ENCODE results near the gene FREM2.

Gene FREM2

DNA sequence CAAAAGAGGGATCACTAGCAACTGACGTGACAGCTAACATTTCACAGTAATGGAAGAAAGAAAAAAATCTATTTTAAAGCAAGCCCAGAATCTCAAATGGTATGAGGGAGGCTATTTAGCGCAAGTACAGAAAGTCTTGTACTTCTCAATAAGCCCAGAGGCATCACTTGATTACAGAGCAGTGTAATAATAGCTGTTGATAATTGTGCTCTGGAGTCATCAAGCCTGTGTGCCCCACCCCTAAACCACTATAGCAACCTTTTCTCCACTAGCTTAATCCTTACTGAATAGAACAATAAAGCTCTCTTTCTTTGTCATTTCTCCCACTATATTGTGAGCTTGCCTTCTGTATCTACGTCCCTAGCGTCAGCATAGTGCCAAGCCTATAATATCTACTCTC lies 56.6 kb downstream of the FREM2 start:
- no peak for TF ChIP-seq TAF1 (IDR thresholded peaks at IDR 0.05; ENCODE audit: borderline replicate concordance, insufficient read depth, low read length)
- no peak for TF ChIP-seq SIN3A (IDR thresholded peaks at IDR 0.05; ENCODE audit: borderline replicate concordance, insufficient read depth, low read length)
- TF ChIP-seq FOXP2 (optimal IDR thresholded peaks at IDR 0.05; ENCODE audit: borderline replicate concordance, extremely low read depth, extremely low read length, insufficient read depth) = no peak
- no peak for TF ChIP-seq POLR2AphosphoS5 (IDR thresholded peaks at IDR 0.05; ENCODE audit: low read depth, low read length)
- TF ChIP-seq REST (IDR thresholded peaks at IDR 0.05; ENCODE audit: insufficient read depth in 1 of 2, low read depth in 2 of 2, low read length in 2 of 2) = no peak

- TF ChIP-seq SIN3A (IDR thresholded peaks at IDR 0.05; ENCODE audit: borderline replicate concordance, insufficient read depth, low read length) = no peak
- no peak for TF ChIP-seq TAF1 (IDR thresholded peaks at IDR 0.05; ENCODE audit: borderline replicate concordance, insufficient read depth, low read length)
- no peak for TF ChIP-seq POLR2AphosphoS5 (IDR thresholded peaks at IDR 0.05; ENCODE audit: low read depth, low read length)
- no peak for TF ChIP-seq REST (IDR thresholded peaks at IDR 0.05; ENCODE audit: insufficient read depth in 1 of 2, low read depth in 2 of 2, low read length in 2 of 2)
- no peak for TF ChIP-seq FOXP2 (optimal IDR thresholded peaks at IDR 0.05; ENCODE audit: borderline replicate concordance, extremely low read depth, extremely low read length, insufficient read depth)
Observed at GRCh38 chr13:38752686-38753085, 65.8 kb downstream of the FREM2 start.

DNA sequence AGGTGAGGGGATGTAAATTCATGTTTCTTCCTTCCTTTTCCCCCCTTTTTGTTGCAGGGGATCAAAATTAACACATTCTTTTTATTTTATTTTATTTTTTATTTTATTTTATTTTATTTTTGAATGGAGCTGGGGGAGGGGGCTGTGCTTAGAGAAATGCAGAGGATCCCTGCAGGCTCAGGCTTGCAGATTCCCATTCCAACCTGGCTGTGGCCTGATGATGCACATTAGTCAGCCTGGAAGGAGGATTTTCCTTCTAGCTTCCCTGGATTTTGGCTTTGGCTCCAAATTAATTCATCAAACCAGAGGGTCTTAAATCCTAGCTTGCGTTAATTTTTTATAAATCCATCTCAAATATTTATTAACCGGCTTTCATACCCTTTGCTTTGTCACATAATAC lies 67.0 kb downstream of the FREM2 start:
- TF ChIP-seq POLR2AphosphoS5 (IDR thresholded peaks at IDR 0.05; ENCODE audit: low read depth, low read length) = no peak
- no peak for TF ChIP-seq FOXP2 (optimal IDR thresholded peaks at IDR 0.05; ENCODE audit: borderline replicate concordance, extremely low read depth, extremely low read length, insufficient read depth)

DNA sequence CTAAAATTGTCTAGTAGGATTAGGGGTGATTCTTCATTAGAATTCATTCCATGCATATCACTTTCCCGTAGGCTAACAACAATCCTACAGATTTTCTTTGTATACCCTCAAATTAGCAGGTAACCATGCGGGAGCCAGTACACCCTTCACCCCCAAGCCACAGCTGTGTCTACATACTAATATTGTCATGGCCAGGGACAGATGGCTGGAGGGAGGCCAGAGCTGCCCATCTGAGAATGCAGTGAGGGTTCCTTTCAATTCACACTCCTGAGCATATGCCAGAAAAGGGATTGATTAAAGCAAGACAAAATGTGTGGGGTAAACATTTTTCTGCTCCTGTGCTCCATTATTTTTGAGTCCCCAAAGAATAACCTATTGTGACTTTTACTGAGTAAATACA lies 68.9 kb downstream of the FREM2 start:
- TF ChIP-seq TAF1 (IDR thresholded peaks at IDR 0.05; ENCODE audit: borderline replicate concordance, insufficient read depth, low read length) (no peak), POLR2AphosphoS5 (IDR thresholded peaks at IDR 0.05; ENCODE audit: low read depth, low read length) (no peak), SIN3A (IDR thresholded peaks at IDR 0.05; ENCODE audit: borderline replicate concordance, insufficient read depth, low read length) (no peak), FOXP2 (optimal IDR thresholded peaks at IDR 0.05; ENCODE audit: borderline replicate concordance, extremely low read depth, extremely low read length, insufficient read depth) (no peak), REST (IDR thresholded peaks at IDR 0.05; ENCODE audit: insufficient read depth in 1 of 2, low read depth in 2 of 2, low read length in 2 of 2) (no peak)

DNA sequence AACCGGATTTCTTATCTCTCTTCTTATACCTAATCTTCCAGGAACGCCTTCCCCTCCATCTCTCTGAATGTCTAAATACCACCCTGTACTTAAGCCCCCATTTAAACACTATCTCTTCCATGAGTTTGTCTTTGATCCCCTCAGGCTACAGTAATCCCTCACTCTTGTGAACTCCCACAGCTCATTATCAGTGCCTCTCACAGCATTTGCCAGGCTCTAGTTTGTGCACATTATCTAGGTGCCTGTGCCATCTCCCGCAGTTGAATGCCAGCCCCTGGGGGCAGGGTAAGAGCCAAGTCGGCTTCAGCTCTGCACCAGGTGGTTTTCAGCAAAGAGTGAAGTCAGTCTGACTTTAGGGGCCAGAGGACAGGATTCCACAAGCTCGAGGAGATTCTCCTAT lies 71.4 kb downstream of the FREM2 start:
- no peak for TF ChIP-seq TAF1 (IDR thresholded peaks at IDR 0.05; ENCODE audit: borderline replicate concordance, insufficient read depth, low read length)

DNA sequence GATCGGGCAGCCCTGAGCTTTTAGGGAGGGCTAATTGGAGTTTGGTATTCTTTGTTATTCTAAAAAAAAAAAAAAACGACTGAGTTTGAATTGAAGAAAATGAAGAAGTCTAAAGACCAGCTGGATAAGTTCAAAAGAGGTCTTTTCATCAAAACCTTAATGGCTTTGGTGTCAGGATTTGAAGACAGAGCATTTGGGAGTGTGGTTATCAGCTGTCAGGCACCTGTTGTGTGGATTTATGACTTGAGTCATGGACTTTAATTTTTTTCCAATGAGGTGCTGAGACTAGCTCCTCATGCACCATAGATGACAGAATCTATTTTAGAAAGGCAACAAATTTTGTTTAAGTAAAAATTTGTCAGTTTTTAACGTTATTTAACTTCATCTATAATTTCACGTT lies 72.5 kb downstream of the FREM2 start:
- no peak for TF ChIP-seq REST (IDR thresholded peaks at IDR 0.05; ENCODE audit: insufficient read depth in 1 of 2, low read depth in 2 of 2, low read length in 2 of 2)
- TF ChIP-seq TAF1 (IDR thresholded peaks at IDR 0.05; ENCODE audit: borderline replicate concordance, insufficient read depth, low read length) = no peak
- TF ChIP-seq POLR2AphosphoS5 (IDR thresholded peaks at IDR 0.05; ENCODE audit: low read depth, low read length) = no peak
- TF ChIP-seq SIN3A (IDR thresholded peaks at IDR 0.05; ENCODE audit: borderline replicate concordance, insufficient read depth, low read length) = no peak
